ENCODE measurements around the gene FBXO17.
"Not testable (repeated sequence)": the region's sequence is repeated elsewhere in the genome, so short reads cannot be mapped to it uniquely, and the experiment has no call there.

FBXO17 gene, protein sequence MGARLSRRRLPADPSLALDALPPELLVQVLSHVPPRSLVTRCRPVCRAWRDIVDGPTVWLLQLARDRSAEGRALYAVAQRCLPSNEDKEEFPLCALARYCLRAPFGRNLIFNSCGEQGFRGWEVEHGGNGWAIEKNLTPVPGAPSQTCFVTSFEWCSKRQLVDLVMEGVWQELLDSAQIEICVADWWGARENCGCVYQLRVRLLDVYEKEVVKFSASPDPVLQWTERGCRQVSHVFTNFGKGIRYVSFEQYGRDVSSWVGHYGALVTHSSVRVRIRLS

DNA sequence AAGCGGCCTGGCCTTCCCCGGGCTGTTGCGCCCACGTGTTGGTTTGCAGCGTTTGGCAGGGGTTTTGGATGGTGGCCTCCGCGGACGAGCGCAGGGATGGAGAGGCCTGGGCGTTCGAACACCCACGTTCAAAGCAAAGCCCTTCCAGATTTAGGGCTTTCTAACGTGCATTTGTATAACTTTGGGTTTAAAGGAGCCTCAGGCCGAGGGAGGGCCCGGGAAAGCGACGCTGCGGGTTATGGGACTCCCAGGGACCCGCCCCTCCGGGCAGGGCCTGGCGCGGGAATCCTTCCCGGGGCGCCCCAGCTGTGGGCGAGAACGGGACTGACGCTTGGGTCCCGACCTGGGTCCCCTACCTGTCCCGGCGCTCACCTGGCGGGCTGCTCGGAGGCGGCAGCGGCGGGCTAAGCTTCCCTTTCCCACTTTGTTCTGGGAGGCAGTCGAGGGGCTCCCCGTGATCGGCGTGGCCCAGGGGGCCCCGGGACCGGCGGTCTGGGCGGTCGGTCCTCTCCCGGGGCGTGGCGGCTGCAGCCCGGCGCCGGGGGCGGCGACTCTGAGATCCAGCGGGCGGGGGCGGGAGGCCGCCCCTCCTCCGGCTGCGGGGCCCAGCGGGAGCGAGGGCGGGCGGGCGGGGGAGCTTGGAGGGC is at the start of gene FBXO17:
Gene FBXO17, minus strand, starts transcription at position 529 of the 647 bp plus-strand sequence. CDS start 25,423 bp downstream, outside the sequence.
- DNase-seq, result no peak

DNA sequence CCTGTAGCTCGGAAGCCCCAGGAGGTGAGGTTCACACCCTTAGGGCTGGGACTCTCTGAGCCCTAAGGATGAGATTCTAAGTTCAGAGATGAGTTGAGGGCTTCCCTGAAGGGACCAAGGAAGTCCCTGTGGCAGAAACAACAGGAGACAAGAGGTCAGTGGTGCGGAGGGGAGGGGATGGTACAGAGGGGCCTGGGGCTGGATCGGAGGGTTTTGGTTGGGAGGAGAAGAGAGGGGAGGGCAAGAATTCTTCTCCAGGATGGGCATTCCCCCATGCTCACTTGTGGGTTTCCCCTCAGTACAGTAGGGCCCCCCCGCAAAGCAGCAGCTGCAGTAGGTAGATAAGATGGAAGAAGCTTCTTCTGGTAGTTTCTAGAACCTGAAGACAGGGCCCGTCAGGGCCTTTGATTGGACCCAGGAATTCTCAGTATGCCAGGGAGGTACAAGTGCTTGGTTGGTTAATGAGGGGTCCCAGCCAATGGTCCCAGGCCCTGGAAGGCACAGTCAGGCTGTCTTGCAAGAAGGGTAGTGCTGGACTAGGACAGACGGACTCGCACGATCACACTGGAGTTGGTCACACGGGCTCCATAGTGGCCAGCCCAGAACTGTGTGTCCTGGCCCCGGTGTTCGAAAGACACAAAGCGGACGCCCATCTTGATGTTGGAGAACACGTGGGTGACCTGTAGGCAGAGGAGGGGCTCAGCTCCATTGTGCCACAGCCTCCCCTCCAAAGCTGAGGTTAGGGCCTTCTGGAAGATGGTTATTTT is 49.5 kb upstream of the FBXO17 start:
- DNase-seq, result no peak

DNA sequence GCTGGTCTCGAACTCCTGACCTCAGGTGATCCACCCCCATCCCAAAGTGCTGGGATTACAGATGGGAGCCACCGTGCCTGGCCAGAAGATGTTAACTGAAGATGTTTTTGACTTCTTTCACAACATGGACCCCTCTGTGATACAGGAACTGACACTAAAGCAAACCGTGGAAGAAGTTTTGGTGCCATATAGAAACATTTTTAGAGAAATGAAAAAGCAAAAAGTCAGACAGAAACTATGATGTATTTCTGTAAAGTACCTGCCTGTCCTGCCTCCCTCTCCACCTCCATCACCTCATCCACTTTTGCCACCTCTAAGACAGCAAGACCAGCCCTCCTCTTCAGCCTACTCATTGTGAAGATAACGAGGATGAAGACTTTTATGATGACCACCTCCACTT is 45.5 kb upstream of the FBXO17 start:
- DNase-seq, result no peak

DNA sequence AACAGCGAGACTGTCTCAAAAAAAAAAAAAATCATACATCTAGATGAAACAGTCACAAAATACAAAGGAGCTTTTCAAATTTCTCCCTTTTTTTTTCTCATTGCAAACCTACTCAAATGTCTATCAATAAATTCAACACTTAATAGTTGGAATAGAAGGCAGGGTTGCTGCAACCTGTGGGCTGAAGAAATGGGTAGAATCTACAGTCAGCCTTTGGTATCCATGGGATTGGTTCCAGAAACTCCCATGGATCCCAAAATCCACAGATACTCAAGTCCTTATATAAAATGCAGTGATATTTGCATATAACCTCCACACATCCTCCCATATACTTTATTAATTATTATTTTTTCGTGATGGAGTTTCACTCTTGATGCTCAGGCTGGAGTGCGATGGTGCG is 42.1 kb upstream of the FBXO17 start:
- no peak for DNase-seq

DNA sequence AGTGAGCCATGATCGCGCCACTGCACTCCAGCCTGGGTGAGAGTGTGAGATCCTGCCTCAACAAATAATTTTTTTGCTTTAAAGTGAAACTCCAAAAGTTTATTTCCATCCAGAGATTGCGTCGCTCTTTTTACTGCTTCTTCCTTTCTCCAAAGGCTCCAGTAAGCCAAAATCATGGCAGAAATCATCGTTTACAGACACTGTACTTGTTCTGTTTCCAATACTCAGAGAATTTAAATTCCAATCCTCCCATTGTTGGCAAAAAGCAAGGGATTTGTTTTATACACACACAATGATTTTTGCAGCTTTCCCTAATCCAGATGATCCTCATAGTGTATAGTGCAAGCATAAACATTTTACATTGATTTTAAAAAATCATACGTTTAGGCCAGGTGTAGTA is 41.5 kb upstream of the FBXO17 start:
- DNase-seq, result no peak

DNA sequence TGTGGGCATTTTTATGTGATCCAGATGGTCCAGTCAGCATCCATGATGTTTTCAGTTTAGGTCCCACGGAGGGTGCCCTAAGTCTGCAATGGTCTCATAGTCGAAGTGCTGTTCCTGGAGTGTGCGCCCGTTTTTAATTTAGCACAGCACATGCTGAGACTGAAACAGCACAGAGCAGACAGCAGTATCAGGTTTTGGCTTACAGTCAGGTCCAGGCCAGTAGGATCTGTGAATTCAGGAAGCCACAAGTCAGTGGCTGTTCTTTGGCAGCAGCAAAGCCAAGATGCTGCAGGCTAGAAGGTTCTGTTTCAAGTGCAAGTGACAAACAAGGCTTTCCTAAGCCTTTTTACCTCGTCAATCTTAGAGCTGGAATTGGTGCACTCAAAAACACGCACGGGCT is 38.5 kb upstream of the FBXO17 start:
- DNase-seq, result no peak

DNA sequence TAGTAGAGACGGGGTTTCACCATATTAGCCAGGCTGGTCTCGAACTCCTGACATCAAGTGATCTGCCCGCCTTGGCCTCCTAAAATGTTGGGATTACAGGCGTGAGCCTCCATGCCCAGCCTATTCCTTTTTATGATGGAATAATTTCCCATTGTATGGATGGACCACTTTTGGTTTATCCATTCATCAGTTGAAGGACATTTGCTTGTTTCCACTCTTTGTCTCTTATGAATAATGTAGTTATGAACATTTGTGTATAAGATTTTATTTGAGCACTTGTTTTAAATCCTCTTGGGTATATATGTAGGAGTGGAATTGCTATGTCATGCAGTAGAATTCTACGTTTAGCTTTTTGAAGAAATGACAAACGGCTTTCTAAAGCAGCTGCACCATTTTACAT is 33.5 kb upstream of the FBXO17 start:
- no peak for DNase-seq

DNA sequence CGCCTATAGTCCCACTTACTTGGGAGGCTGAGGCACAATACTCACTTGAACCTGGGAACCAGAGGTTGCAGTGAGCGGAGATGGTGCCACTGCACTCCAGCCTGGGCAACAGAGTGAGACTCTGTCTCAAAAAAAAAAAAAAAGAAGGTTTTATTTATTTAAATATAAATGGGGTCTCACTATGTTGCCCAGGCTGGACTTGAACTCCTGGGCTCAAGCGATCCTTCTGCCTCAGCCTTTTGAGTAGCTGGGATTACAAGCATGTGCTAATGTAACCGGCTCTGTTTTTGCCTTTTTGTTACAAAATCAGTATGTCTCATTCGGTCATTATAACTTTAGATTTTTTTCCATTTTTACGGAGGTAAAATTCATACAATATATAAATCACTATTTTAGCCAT is 32.6 kb upstream of the FBXO17 start:
- no peak for DNase-seq

DNA sequence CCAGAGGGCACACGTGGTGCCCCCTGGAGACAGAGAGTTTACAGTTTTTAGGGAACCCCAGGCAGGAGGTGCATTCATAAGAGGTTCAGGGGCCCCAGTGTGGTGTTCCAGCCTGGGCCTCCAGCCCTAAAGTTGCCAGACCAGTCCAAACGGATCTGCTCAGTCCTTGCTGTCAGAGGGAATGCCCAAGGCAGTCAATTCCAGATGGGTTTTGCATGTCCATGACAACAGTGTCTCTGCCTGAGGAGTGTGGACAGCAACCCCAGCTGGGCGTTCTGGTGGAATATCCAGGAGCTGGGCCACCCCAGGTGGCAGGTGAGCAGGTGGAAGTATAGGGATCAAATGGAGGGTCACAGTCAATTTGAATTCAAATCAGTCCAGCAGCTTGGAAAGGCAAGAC is 31.6 kb upstream of the FBXO17 start:
- DNase-seq, result no peak

DNA sequence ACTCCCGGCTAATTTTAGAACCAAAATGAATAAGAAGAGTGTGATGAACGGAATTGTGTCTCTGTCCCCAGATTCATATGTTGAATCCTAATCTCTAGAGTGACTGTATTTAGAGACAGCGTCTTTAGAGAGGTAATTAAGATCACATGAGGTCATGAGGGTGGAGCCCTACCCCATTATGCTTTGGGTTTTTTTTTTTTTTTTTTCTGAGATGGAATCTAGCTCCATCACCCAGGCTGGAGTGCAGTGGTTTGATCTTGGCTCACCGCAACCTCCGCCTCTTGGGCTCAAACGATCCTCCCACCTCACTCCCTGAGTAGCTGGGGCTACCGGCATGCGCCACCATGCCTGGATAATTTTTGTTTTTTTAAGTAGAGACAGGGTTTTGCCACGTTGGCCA is 28.9 kb upstream of the FBXO17 start:
- no peak for DNase-seq

DNA sequence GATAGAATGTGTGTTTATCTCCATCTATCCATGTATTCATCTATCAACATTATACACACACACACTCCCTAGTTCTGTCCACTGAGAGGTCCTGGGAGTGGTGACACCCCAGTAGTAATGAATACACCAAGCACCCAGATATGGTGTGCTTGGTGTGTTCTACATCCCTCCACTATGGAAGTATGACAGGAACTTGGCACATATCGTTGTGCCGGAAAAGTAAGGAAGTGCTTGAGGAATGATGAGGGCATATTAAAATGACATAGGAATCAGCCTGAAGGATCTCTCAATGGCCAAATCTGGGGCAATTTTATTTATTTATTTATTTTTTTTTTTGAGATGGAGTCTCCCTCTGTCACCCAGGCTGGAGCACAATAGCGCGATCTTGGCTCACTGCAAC is 28.3 kb upstream of the FBXO17 start:
- DNase-seq, result no peak

DNA sequence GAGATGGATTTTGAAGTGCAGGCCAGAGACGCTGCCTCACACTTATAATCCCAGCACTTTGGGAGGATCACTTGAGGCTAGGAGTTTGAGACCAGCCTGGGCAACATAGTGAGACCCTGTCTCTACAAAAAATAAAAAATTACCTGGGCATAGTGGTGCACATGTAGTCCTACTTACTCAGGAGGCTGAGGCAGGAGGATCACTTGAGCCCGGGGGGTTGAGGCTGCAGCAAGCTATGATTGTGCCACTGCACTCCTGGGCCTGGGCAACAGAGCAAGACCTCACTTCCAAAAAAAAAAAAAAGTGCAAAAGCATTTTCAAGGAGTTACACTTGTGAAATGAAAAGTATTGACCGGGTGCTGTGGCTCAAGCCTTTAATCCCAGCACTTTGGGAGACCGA is 27.6 kb upstream of the FBXO17 start:
- DNase-seq, result no peak

DNA sequence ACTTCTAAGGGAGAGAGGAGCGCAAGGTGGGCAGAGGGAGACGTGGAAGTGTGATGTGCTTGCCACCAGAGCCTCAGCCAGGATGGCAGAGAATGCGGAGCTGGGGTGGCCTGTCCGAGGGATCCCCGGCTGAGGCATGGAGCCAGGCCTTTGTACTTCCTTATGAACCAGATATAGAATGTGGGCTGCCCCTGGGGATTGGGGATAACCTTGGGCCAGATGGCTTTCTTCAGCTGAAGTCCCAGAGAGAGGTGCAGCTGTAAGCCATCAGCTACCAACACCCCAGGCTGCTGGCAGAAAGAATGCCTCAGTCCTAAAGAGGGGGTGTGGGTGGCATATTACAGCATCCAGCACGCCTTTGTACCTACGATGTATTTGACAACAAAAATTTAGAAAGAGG is 25.5 kb upstream of the FBXO17 start:
- DNase-seq, result no peak

DNA sequence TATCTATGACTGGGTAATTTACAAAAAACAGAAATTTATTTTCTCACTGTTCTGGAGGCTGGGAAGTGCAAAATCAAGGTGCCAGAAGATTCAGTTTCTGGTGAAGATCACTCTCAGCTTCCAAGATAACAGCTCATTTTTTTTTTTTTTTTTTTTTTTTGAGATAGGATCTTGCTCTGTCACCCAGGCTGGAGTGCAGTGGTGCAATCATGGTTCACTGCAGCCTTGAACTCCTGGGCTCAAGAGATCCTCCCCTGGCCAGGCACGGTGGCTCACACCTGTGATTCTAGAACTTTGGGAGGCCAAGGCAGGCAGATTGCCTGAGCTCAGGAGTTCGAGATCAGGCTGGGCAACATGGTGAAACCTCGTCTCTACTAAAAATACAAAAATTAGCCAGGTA is 22.0 kb upstream of the FBXO17 start:
- not testable (repeated sequence) for DNase-seq

DNA sequence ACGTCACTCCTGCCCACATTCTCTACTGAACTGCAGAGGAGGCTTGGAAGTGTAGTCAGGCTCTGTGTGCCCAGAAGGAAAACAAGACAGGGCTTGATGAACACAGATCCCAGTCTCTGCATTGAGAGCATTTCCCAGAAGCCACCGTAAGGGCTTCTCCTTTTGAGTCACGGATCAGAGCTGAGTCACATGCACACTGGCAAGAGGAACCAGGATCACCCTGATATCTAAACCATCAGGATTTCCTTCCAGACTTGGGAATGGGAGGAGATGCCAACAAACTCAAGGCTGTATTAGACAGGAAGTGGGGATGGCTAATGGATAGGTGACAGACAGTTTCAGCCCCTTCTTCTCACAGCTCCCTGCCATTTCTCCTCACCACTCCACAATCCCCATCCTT is 17.7 kb upstream of the FBXO17 start:
- DNase-seq, result no peak

DNA sequence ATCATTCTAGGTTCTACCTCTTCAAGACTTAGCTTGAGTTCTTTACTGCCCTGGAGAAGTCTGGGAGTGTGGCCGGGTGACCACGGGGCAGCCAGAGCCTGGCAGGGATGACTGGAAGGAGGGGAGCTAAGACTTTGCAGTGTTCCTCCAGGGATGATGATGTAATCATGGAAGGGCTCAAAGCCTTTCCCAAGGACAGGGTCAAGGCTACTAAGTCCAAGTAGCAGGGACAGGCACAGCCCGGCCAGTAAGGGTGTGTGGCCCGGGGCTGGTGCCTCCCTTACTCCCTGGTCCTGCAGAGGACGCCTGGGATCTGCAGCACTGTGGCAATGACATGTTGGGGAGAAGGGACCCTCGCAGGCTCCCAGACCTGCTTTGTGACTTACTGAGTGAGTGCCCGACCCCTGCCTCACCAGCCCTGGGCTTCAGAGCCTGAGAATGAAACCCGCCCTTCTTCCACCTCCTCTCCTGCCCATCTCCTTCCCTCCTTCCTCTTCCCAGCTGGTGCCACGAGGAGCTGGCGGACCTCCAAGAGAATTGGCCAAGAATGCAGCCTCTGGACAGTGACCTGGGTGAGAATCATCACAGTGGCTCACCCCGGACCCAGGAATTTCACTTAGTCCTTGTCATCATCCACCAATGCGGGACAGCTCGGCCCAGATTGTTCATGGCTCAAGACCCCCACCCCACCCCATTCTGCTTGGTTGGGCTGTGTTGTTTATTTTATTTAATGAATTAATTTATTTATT is 15.6 kb upstream of the FBXO17 start:
- DNase-seq, result no peak

DNA sequence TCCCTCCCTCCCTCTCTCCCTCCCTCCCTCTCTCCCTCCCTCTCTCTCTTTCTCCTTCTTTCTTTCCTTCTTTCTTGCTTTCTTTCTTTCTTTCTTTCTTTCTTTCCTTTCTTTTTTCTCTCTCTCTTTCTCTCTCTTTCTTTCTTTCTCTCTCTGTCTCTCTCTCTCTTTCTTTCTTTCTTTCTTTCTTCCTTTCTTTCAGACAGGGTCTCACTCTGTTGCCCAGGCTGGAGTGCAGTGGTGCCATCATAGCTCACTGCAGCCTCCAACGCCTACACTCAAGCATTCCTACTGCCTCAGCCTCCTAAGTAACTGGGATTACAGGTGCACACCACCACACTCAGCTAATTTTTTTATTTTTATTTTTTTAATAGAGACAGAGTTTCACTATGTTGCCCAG is 14.1 kb upstream of the FBXO17 start:
- not testable (repeated sequence) for DNase-seq

DNA sequence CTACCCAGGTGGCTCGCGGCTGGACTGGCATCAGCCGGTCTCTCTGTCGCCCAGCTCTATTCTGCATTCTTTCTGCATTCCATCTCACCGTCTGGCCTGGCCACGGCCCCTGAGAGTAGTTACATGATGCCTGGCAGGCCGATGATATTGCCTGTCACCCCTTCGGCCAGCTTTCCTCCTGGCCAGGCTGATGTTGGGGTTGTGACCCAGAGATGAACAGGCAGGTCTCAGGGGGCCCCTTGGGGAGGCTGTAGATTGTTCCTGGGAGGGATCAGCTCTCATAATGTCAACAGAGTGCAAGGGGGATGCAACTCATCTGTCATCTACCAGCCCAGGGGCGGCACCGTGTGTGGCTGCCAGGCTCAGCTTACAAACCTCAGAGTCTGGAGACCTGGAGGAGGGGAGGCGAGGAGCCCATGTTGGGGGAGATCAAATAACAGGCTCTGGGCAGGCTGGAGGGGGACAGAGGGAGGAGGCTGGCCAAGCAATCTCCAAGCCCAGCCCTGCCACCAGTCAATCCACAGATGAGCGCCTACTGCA is 13.6 kb upstream of the FBXO17 start:
- no peak for DNase-seq

DNA sequence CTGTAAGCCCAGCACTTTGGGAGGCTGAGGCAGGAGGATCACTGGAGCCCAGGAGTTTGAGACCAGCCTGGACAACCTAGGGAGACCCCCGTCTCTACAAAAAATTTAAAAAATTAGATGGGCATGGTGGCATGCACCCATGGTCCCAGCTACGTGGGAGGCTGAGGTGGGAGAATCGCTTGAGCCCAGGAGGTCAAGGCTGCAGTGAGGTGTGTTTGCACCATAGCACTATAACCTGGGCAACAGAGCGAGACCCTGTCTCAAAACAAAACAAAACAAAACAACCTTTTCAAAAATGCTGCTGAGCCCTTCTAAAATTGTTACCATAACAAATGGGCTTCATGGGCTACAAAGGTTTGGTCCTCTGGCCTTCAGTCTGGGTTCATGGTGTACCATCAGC is 13.1 kb upstream of the FBXO17 start:
- DNase-seq, result not testable (repeated sequence)

DNA sequence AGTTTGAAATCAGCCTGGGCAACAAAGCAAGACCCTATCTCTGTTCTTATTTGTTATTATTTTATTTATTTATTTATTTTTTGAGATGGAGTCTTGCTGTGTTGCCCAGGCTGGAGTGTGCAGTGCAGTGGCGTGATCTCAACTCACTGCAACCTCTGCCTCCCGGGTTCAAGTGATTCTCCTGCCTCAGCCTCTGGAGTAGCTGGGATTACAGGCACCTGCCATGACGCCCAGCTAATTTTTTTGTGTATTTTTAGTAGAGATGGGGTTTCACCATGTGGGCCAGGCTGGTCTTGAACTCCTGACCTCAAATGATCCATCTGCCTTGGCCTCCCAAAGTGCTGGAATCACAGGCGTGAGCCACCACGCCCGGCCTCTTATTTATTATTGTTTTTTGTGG is 12.2 kb upstream of the FBXO17 start:
- not testable (repeated sequence) for DNase-seq

DNA sequence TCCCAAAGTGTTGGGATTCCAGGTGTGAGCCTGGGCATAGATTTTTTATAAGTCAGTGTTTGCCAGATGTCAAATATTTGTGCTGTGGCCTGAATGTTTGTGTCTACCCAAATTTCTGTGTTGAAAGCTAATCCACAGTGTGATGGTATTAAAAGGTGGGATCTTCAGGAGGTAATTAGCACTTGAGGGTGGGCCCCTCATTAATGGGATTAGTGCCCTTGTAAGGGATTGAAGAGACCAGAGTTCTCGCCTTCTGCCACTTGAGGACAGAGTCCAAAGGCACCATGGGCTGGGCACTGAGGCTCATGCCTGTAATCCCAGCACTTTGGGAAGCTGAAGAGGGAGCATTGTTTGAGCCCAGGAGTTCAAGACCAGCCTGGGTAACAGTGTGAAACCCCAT is 9.7 kb upstream of the FBXO17 start:
- DNase-seq, result no peak

DNA sequence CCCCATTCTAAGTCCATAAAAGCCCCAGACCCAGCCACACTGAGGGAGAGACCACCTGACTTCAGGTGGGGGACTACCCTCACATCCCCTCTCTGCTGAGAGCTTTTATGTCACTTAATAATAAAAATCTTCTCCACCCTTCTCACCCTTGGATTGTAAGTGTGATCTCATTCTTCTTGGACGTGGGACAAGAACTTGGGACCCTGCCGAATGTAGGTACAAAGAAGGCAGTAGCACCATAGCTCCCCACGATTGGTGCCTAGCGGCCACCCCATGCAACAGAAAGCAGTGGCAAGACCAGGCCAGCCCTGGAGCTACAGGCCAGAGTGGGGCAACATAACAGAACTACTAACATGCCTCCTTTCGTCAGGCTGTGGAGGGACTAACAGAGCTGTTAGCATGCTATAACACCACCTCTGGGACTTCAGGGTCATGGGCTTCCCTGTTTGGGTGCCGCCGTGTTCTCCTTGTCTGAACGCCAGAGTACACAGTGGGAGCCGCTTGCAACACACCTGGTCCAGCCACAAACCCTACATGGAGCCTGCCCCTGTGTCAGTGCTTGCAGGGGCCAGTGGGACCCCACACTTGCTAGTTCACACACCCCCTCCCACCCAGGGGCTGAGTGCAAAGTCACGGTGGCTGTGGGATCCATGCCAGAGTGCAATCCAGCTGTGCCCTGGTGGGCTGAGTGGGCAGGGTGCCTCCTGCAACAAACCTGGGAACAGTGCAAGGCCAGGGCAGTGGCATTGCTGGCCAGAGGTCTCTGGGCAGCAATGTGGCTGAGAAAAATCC is 5.2 kb upstream of the FBXO17 start:
- DNase-seq, result no peak
